ENCODE measurements around the gene SUSD3. TPM values are rescaled to one million over a fixed set of nuclear protein-coding genes. Genes with fewer than 3 reads are reported as not detected.
"Not testable (repeated sequence)": the region's sequence is repeated elsewhere in the genome, so short reads cannot be mapped to it uniquely, and the experiment has no call there.

SUSD3 gene
- total RNA-seq, 1 donor from 2014 or later: not detected

- H3K27me3 Mint-ChIP-seq (ENCODE audit: low read depth): no peaks in the 10 kb centered on the region
- H3K9me3 Mint-ChIP-seq: no peaks in the 10 kb centered on the region
- no peaks in the 10 kb centered on the region for H3K4me1 Mint-ChIP-seq
- H3K36me3 Mint-ChIP-seq (ENCODE audit: low read depth): no peaks in the 10 kb centered on the region
- no peak overlapping the region for H3K4me3 Mint-ChIP-seq
- no peak for TF ChIP-seq CTCF (conservative IDR thresholded peaks at IDR 0.05)
- no peak for DNase-seq (ENCODE audit: low read depth, low spot score)
- H3K27ac Mint-ChIP-seq (ENCODE audit: unreplicated experiment): no peak overlapping the region
Observed at GRCh38 chr9:93115486-93116071, 57.1 kb downstream of the SUSD3 start.

GRCh38 chr9:93116072-93116961 lies 57.8 kb downstream of the SUSD3 start:
- Mint-ChIP-seq H3K9me3 (no peaks in the 10 kb centered on the region), H3K36me3 (ENCODE audit: low read depth) (no peaks in the 10 kb centered on the region), H3K4me1 (no peaks in the 10 kb centered on the region), H3K4me3 (no peak overlapping the region), H3K27ac (ENCODE audit: unreplicated experiment) (no peak overlapping the region), H3K27me3 (ENCODE audit: low read depth) (no peaks in the 10 kb centered on the region)
- TF ChIP-seq CTCF (conservative IDR thresholded peaks at IDR 0.05): no peak
- DNase-seq (ENCODE audit: low read depth, low spot score): no peak

- H3K4me3 Mint-ChIP-seq; DNase-seq (ENCODE audit: low read depth, low spot score); H3K4me1 Mint-ChIP-seq; H3K9me3 Mint-ChIP-seq; H3K27me3 Mint-ChIP-seq (ENCODE audit: low read depth); H3K27ac Mint-ChIP-seq (ENCODE audit: unreplicated experiment); H3K36me3 Mint-ChIP-seq (ENCODE audit: low read depth): not testable (repeated sequence)
Observed at GRCh38 chr9:93117521-93117920, 59.0 kb downstream of the SUSD3 start.

- Mint-ChIP-seq H3K9me3 (no peaks in the 10 kb centered on the region), H3K27ac (ENCODE audit: unreplicated experiment) (peak overlapping the region; percentile 19), H3K27me3 (ENCODE audit: low read depth) (no peaks in the 10 kb centered on the region), H3K36me3 (ENCODE audit: low read depth) (no peaks in the 10 kb centered on the region), H3K4me3 (peak overlapping the region; percentile 0), H3K4me1 (no peaks in the 10 kb centered on the region)
- no peak for DNase-seq (ENCODE audit: low read depth, low spot score)
- TF ChIP-seq CTCF (conservative IDR thresholded peaks at IDR 0.05): no peak
Observed at GRCh38 chr9:93117924-93118862, 59.7 kb downstream of the SUSD3 start.

- no peaks in the 10 kb centered on the region for H3K9me3 Mint-ChIP-seq
- H3K4me1 Mint-ChIP-seq: no peaks in the 10 kb centered on the region
- no peak for DNase-seq (ENCODE audit: low read depth, low spot score)
- no peaks in the 10 kb centered on the region for H3K27me3 Mint-ChIP-seq (ENCODE audit: low read depth)
- no peaks in the 10 kb centered on the region for H3K36me3 Mint-ChIP-seq (ENCODE audit: low read depth)
- TF ChIP-seq CTCF (conservative IDR thresholded peaks at IDR 0.05): no peak
- peak overlapping the region; percentile 27 for H3K27ac Mint-ChIP-seq (ENCODE audit: unreplicated experiment)
- H3K4me3 Mint-ChIP-seq: no peak overlapping the region
Observed at GRCh38 chr9:93118863-93119702, 60.6 kb downstream of the SUSD3 start.

Data from neural crest cell (in vitro differentiated cells).